ENCODE results near the gene C1orf159. TPM values are rescaled to one million over a fixed set of nuclear protein-coding genes. Genes with fewer than 3 reads are reported as not detected.

C1orf159 gene
- total and polyA plus RNA-seq, 9 of the 15 experiments (the other 6 are each of a cell fraction or from before 2014, with no cell fraction given), result 0.28 to 54.9 (median 10.6) TPM

DNA sequence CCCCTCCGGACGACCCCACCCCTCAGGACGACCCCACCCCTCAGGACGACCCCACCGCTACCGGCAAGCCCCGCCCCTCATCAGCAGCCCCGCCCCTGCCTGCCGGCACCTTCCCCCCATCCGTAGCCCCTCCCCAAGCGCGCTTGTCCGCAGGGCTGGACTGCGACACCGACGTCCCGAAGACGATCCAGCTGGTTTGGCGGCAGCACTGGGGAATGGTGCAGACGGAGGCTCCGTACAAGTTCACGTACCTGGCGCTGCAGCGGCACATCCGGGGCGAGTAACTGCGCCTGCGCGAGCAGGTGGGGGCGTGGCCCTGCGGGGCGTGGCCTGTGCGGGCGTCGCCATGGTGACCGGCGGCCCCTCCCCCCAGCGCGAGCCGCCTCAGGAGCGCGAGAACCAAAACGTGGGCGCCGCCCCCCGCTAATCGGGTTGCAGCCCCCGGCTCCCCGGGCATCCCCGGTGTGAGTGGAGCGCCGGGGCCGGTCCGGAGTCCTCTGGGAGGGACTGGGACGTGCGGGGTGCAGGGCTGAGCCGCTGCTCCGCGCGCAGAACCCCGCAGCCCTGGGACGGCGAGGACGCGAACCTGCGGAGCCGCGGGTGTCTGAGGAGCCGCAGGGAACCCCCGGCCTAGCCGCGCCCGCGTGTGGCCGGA is 46.7 kb downstream of the C1orf159 start (continued):
- peak; percentile 75 for TF ChIP-seq MEIS2 (IDR thresholded peaks at IDR 0.05; ENCODE audit: partially characterized antibody)
- TF ChIP-seq ELK3 (CRISPR knock-in tag; IDR thresholded peaks at IDR 0.05), result no peak
- TF ChIP-seq SREBF2 (CRISPR knock-in tag; IDR thresholded peaks at IDR 0.05), result no peak
- no peak for TF ChIP-seq RERE (CRISPR knock-in tag; IDR thresholded peaks at IDR 0.05; ENCODE audit: borderline replicate concordance)
- TF ChIP-seq RFX1 (IDR thresholded peaks at IDR 0.05), result peak; percentile 97
- TF ChIP-seq, protein P1, sequence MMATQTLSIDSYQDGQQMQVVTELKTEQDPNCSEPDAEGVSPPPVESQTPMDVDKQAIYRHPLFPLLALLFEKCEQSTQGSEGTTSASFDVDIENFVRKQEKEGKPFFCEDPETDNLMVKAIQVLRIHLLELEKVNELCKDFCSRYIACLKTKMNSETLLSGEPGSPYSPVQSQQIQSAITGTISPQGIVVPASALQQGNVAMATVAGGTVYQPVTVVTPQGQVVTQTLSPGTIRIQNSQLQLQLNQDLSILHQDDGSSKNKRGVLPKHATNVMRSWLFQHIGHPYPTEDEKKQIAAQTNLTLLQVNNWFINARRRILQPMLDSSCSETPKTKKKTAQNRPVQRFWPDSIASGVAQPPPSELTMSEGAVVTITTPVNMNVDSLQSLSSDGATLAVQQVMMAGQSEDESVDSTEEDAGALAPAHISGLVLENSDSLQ (IDR thresholded peaks at IDR 0.05), result no peak
- TF ChIP-seq DNMT1 (IDR thresholded peaks at IDR 0.05), result no peak
- no peak for TF ChIP-seq SOX6 (IDR thresholded peaks at IDR 0.05)
- TF ChIP-seq PTRF (tag; IDR thresholded peaks at IDR 0.05), result no peak
- peak; percentile 90 for TF ChIP-seq BMI1 (IDR thresholded peaks at IDR 0.05; ENCODE audit: low read length)
- TF ChIP-seq EGR1 (conservative IDR thresholded peaks at IDR 0.05), result peak; percentile 60; the same call in 1 of the 2 replicates
- TF ChIP-seq SAP30 (IDR thresholded peaks at IDR 0.05; ENCODE audit: borderline replicate concordance, insufficient read depth, low read depth, low read length, poor library complexity, severe bottlenecking), result peak; percentile 67
- TF ChIP-seq SP1 (CRISPR knock-in tag; IDR thresholded peaks at IDR 0.05), result peak; percentile 92
- TF ChIP-seq ZNF764 (CRISPR knock-in tag; IDR thresholded peaks at IDR 0.05; ENCODE audit: low read depth), result peak; percentile 71
- TF ChIP-seq RB1 (IDR thresholded peaks at IDR 0.05; ENCODE audit: low read depth), result peak; percentile 47; the same call in 1 of the 2 replicates
- TF ChIP-seq CBX2 (IDR thresholded peaks at IDR 0.05; ENCODE audit: insufficient read depth, low read length, poor library complexity, severe bottlenecking), result no peak
- no peak; a peak in 1 of 4 replicates for TF ChIP-seq TBL1XR1 (IDR thresholded peaks at IDR 0.05; ENCODE audit: low read length in 2 of 2)
- peak; percentile 92 for TF ChIP-seq ZBTB2 (IDR thresholded peaks at IDR 0.05)
- no peak for TF ChIP-seq HNRNPUL1 (IDR thresholded peaks at IDR 0.05; ENCODE audit: low read length)
- no peak for TF ChIP-seq HDAC8 (tag; IDR thresholded peaks at IDR 0.05)
- no peak for TF ChIP-seq ZNF408 (CRISPR knock-in tag; IDR thresholded peaks at IDR 0.05; ENCODE audit: low read depth)
